HepG2 (cell line): ENCODE data around the gene IQCB1. TPM values are rescaled to one million over a fixed set of nuclear protein-coding genes. Genes with fewer than 3 reads are reported as not detected.

Source experiments
- BORCS8-MEF2B ChIP-seq: sonication (generic); formaldehyde crosslinking; IDR thresholded peaks from 2 replicates; pipeline ENCODE4 v1.8.0; 2022; ENCODE audit warnings: mild to moderate bottlenecking, missing genetic modification reagents
- CHCHD3 ChIP-seq: sonication (generic); formaldehyde crosslinking; IDR thresholded peaks from 2 replicates; pipeline ENCODE4 v1.8.0; 2022; ENCODE audit warnings: mild to moderate bottlenecking, missing genetic modification reagents, moderate library complexity
- HCFC1 ChIP-seq: fragments of 150-350 bp; IDR thresholded peaks from 2 replicates; pipeline ENCODE4 v1.6.1; 2014; ENCODE audit warnings: low read depth, low read length
- HOXA3 ChIP-seq: sonication (generic); formaldehyde crosslinking; IDR thresholded peaks from 2 replicates; pipeline ENCODE4 v1.5.0; 2020; ENCODE audit warnings: missing genetic modification reagents
- MED8 ChIP-seq: sonication (generic); formaldehyde crosslinking; IDR thresholded peaks from 2 replicates; pipeline ENCODE4 v1.8.1; 2023; ENCODE audit warnings: mild to moderate bottlenecking, missing genetic modification reagents; ENCODE audit not compliant: insufficient replicate concordance
- MEF2D ChIP-seq: sonication (generic); formaldehyde crosslinking; IDR thresholded peaks from 2 replicates; pipeline ENCODE4 v1.5.1; 2020; ENCODE audit warnings: mild to moderate bottlenecking, missing genetic modification reagents
- PLRG1 ChIP-seq: fragments of 450-650 bp; conservative IDR thresholded peaks from 2 replicates; pipeline ENCODE4 v1.6.1; 2016
- SATB2 ChIP-seq: sonication (generic); formaldehyde crosslinking; IDR thresholded peaks from 2 replicates; pipeline ENCODE4 v1.5.0; 2020; ENCODE audit warnings: missing genetic modification reagents
- ZFP36L2 ChIP-seq: sonication (generic); formaldehyde crosslinking; IDR thresholded peaks from 2 replicates; pipeline ENCODE4 v1.4.0; 2020; ENCODE audit warnings: missing genetic modification reagents
- ZNF143 ChIP-seq: sonication (generic); formaldehyde crosslinking; IDR thresholded peaks from 2 replicates; pipeline ENCODE4 v1.4.0; 2020; ENCODE audit warnings: missing genetic modification reagents
- ZNF17 ChIP-seq: sonication (generic); formaldehyde crosslinking; IDR thresholded peaks from 2 replicates; pipeline ENCODE4 v1.5.0; 2020; ENCODE audit warnings: mild to moderate bottlenecking, missing genetic modification reagents
- ZNF225 ChIP-seq: sonication (generic); formaldehyde crosslinking; IDR thresholded peaks from 2 replicates; pipeline ENCODE4 v1.4.0; 2020; ENCODE audit warnings: mild to moderate bottlenecking, missing genetic modification reagents
- ZNF343 ChIP-seq: sonication (generic); formaldehyde crosslinking; IDR thresholded peaks from 2 replicates; pipeline ENCODE4 v1.4.0; 2020; ENCODE audit warnings: mild to moderate bottlenecking, missing genetic modification reagents
- ZNF350 ChIP-seq: sonication (generic); formaldehyde crosslinking; IDR thresholded peaks from 2 replicates; pipeline ENCODE4 v1.4.0; 2020; ENCODE audit warnings: mild to moderate bottlenecking, low read depth, missing genetic modification reagents, borderline replicate concordance
- ZNF883 ChIP-seq: sonication (generic); formaldehyde crosslinking; IDR thresholded peaks from 2 replicates; pipeline ENCODE4 v1.5.1; 2020; ENCODE audit warnings: mild to moderate bottlenecking, missing genetic modification reagents; ENCODE audit errors: not compliant biosample characterization
- polyA plus RNA-seq, 8 experiments: library from polyadenylated mRNA; depleted of rRNA in 3 of 8; stranded (reverse) in 7 of 8; unstranded in 1 of 8; fragments of >200 nt; fragmentation: Illumina TruSeq in 4 of 8; extraction: Trizol in 4 of 8; gene quantifications; 2 replicates each; pipeline versions ENCODE4 v1.2.1 to v1.2.3, GENCODE V29; 2011 to 2016; ENCODE audit warnings: low read depth in 4 of 8, missing spikeins in 1 of 8, mixed read lengths in 1 of 8; ENCODE audit not compliant: insufficient read depth in 1 of 8
- total RNA-seq, 5 experiments: library from RNA; depleted of rRNA; stranded (reverse); fragments of >200 nt; fragmentation: Illumina TruSeq; extraction: Trizol; gene quantifications; 2 replicates each; pipeline ENCODE4 v1.2.3, GENCODE V29; 2016; ENCODE audit warnings: low read depth in 1 of 5
- TF ChIP-seq, protein P1 (sequence below), 2 experiments: sonication (generic) in 1 of 2; formaldehyde crosslinking in 1 of 2; IDR thresholded peaks; 2 replicates each; pipeline versions ENCODE4 v1.6.1 to v1.9.0; 2014 to 2022; ENCODE audit warnings: antibody characterized with exemption in 1 of 2, borderline replicate concordance in 1 of 2, inconsistent platforms in 1 of 2, low read depth in 1 of 2, missing genetic modification reagents in 1 of 2
- TF ChIP-seq, protein P2 (sequence below): IDR thresholded peaks from 2 replicates; pipeline ENCODE4 v1.4.0; 2020; ENCODE audit warnings: mild to moderate bottlenecking, missing genetic modification reagents

Gene IQCB1
- total and polyA plus RNA-seq, 2 of the 13 experiments (the other 11 are each of a cell fraction or from before 2014, with no cell fraction given), result 18.0 to 41.4 TPM

DNA sequence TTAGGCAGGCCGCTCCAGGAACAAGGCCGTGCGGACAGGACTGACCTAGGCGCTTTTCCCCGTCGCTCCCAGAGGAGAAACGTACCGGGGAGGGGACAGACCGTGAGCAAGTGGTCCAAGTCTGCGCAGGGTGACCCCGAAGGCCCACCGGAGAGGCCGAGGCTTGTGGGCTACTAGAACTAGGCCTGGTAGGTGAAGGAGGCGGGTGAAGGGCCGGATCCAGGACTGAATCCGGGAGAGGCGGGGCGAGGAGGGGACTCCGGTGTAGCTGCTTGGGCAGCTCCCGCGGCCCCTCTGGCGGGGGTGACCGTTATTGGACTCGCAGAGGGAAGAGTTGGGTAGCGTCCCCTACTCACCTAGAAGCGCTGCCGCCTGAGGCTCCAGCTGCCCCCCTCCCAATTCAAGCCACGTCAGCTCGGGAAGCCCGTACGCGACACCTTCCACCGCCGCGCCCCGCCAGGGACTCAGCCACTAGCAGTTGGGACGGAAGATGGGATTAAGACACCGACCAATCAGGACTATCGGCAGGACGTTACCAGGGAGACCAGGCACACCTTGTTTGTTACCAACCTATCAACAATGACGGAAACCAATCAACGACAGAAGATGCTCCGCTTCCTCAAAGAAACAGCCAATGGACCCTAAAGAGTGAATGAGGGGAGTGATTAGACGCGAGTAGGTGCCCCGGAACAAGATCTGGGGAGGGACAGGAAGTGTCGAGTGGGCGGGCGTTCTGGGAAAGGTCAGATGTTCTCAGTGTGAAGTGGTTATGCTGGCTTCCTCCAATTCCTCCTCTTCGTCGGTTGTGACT, 85.4 kb downstream of the IQCB1 start, which contains the start of gene GOLGB1 (continued):
- TF ChIP-seq ZNF350 (CRISPR knock-in tag), result peak; percentile 71
- peak; percentile 55 for TF ChIP-seq HCFC1
- TF ChIP-seq BORCS8-MEF2B (CRISPR knock-in tag), result peak; percentile 76
- TF ChIP-seq HOXA3 (CRISPR knock-in tag), result peak; percentile 50; the same call in 1 of the 2 replicates
- TF ChIP-seq ZNF883 (CRISPR knock-in tag), result peak; percentile 42
- TF ChIP-seq, protein P1, sequence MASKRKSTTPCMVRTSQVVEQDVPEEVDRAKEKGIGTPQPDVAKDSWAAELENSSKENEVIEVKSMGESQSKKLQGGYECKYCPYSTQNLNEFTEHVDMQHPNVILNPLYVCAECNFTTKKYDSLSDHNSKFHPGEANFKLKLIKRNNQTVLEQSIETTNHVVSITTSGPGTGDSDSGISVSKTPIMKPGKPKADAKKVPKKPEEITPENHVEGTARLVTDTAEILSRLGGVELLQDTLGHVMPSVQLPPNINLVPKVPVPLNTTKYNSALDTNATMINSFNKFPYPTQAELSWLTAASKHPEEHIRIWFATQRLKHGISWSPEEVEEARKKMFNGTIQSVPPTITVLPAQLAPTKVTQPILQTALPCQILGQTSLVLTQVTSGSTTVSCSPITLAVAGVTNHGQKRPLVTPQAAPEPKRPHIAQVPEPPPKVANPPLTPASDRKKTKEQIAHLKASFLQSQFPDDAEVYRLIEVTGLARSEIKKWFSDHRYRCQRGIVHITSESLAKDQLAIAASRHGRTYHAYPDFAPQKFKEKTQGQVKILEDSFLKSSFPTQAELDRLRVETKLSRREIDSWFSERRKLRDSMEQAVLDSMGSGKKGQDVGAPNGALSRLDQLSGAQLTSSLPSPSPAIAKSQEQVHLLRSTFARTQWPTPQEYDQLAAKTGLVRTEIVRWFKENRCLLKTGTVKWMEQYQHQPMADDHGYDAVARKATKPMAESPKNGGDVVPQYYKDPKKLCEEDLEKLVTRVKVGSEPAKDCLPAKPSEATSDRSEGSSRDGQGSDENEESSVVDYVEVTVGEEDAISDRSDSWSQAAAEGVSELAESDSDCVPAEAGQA (IDR thresholded peaks at IDR 0.05; ENCODE audit: low read depth), result peak; percentile 49; the same call in 1 of the 2 replicates
- TF ChIP-seq, protein P1 (CRISPR knock-in tag; IDR thresholded peaks at IDR 0.05; ENCODE audit: borderline replicate concordance), result no peak
- no peak for TF ChIP-seq ZFP36L2 (CRISPR knock-in tag)
- TF ChIP-seq SATB2, result peak; percentile 23; the same call in 1 of the 2 replicates
- TF ChIP-seq MED8, result no peak
- peak; percentile 47; the same call in 1 of the 2 replicates for TF ChIP-seq ZNF343 (CRISPR knock-in tag)
- TF ChIP-seq, protein P2, sequence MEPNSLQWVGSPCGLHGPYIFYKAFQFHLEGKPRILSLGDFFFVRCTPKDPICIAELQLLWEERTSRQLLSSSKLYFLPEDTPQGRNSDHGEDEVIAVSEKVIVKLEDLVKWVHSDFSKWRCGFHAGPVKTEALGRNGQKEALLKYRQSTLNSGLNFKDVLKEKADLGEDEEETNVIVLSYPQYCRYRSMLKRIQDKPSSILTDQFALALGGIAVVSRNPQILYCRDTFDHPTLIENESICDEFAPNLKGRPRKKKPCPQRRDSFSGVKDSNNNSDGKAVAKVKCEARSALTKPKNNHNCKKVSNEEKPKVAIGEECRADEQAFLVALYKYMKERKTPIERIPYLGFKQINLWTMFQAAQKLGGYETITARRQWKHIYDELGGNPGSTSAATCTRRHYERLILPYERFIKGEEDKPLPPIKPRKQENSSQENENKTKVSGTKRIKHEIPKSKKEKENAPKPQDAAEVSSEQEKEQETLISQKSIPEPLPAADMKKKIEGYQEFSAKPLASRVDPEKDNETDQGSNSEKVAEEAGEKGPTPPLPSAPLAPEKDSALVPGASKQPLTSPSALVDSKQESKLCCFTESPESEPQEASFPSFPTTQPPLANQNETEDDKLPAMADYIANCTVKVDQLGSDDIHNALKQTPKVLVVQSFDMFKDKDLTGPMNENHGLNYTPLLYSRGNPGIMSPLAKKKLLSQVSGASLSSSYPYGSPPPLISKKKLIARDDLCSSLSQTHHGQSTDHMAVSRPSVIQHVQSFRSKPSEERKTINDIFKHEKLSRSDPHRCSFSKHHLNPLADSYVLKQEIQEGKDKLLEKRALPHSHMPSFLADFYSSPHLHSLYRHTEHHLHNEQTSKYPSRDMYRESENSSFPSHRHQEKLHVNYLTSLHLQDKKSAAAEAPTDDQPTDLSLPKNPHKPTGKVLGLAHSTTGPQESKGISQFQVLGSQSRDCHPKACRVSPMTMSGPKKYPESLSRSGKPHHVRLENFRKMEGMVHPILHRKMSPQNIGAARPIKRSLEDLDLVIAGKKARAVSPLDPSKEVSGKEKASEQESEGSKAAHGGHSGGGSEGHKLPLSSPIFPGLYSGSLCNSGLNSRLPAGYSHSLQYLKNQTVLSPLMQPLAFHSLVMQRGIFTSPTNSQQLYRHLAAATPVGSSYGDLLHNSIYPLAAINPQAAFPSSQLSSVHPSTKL (CRISPR knock-in tag), result peak; percentile 31
- TF ChIP-seq CHCHD3 (CRISPR knock-in tag), result 0 out of 2 replicates have a peak, but pooled peaks have one; percentile 18
- no peak for TF ChIP-seq PLRG1
- peak; percentile 59; the same call in 1 of the 2 replicates for TF ChIP-seq MEF2D (CRISPR knock-in tag)
- TF ChIP-seq ZNF143 (CRISPR knock-in tag), result peak; percentile 31; the same call in 1 of the 2 replicates
- no peak for TF ChIP-seq ZNF17 (CRISPR knock-in tag)
- peak; percentile 82; the same call in 1 of the 2 replicates for TF ChIP-seq ZNF225 (CRISPR knock-in tag)
